ENCODE measurements around the gene RCN1.

GRCh38 chr11:32080361-32080980, 10.4 kb upstream of the RCN1 start:
- TF ChIP-seq EZH2 (IDR thresholded peaks at IDR 0.05), result no peak
- no peak for TF ChIP-seq CTCF (IDR thresholded peaks at IDR 0.05 in 2 of 3, conservative IDR thresholded peaks at IDR 0.05 in 1 of 3; ENCODE audit: borderline replicate concordance in 1 of 3, insufficient read depth in 1 of 3, low read depth in 2 of 3, low read length in 2 of 3)
- no peak for TF ChIP-seq RAD21 (IDR thresholded peaks at IDR 0.05; ENCODE audit: low read depth)
- no peak for TF ChIP-seq TCF7L2 (IDR thresholded peaks at IDR 0.05; ENCODE audit: borderline replicate concordance, extremely low read depth, insufficient read depth, insufficient read length)
- no peak for TF ChIP-seq JUND (IDR thresholded peaks at IDR 0.05)
- TF ChIP-seq POLR2AphosphoS5 (IDR thresholded peaks at IDR 0.05; ENCODE audit: low read depth, low read length), result no peak
